Ishikawa (cell line): ENCODE measurements around the gene ADCY10.

Experiments used
- CEBPB ChIP-seq: IDR thresholded peaks from 2 replicates; pipeline ENCODE4 v1.6.1; 2012
- EP300 ChIP-seq: IDR thresholded peaks from 2 replicates; pipeline ENCODE4 v1.6.1; 2012; ENCODE audit warnings: borderline replicate concordance
- MAX ChIP-seq: IDR thresholded peaks from 2 replicates; pipeline ENCODE4 v1.6.1; 2012
- RAD21 ChIP-seq: IDR thresholded peaks from 2 replicates; pipeline ENCODE4 v1.6.1; 2012; ENCODE audit warnings: low read depth
- REST ChIP-seq: IDR thresholded peaks from 2 replicates; pipeline ENCODE4 v1.6.1; 2012; ENCODE audit warnings: low read depth, mild to moderate bottlenecking
- TEAD4 ChIP-seq: IDR thresholded peaks from 2 replicates; pipeline ENCODE4 v1.6.1; 2012
- ZBTB7A ChIP-seq: IDR thresholded peaks from 2 replicates; pipeline ENCODE4 v1.6.1; 2012; ENCODE audit warnings: low read depth

GRCh38 chr1:167912294-167912693 lies 1.6 kb downstream of the ADCY10 start:
- TF ChIP-seq REST = no peak
- TF ChIP-seq EP300 = no peak
- TF ChIP-seq TEAD4 = no peak
- no peak for TF ChIP-seq MAX
- TF ChIP-seq RAD21 = no peak
- TF ChIP-seq ZBTB7A = no peak
- no peak for TF ChIP-seq CEBPB
